ENCODE data around the gene KCTD15. TPM values are rescaled to one million over a fixed set of nuclear protein-coding genes. Genes with fewer than 3 reads are reported as not detected.
A peak's percentile ranks its signal among the peaks of the same experiment; 100 is the strongest.

The KCTD15 gene
- total and polyA plus RNA-seq, 2 donors (not counting 1 experiment from before 2014, with no cell fraction given), result 0.54 to 0.81 TPM

DNA sequence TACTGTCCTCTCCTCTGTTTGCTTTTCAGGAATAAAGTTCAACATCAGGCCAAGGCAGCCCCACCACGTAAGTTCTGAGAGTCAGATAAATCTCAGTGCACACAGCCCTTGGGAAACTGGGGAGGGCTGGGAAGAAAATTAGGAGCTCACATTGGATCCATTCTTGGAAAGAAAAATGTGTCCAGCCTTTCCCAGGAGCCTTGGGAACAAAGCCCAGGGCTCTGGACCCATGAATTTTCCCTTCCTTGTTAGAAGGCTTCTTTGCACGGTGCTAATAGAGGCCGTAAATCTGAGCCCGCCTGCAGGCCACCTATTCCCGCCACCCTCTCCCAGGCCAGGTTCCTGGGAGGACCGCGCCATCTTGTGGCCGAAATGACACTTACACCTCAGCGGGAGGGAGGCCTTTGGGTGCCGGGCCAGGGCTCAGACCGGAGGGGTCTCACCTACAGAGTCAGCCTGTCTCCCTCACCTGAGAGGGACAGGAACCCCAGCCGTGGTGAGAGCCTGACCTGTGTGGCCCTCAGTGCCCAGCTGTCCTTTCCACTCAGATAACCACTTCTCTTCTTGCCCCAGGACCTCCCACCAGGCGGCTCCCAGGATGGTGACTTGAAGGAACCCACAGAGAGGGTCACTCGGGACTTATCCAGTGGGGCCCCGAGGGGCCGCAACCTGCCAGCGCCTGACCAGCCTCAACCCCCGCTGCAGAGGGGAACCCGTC, 25.1 kb upstream of the KCTD15 start:
- Histone ChIP-seq H3K27me3 (replicated peaks in 1 of 4; ENCODE audit: control extremely low read depth in 1 of 4, control insufficient read depth in 3 of 4, insufficient read depth in 4 of 4, low read length in 3 of 4) (no peaks in the 10 kb centered on the region), H3K79me2 (ENCODE audit: control insufficient read depth, insufficient read depth, low read length) (no peaks in the 10 kb centered on the region), H3K36me3 (replicated peaks in 1 of 2; ENCODE audit: control extremely low read depth in 1 of 2, control insufficient read depth in 1 of 2, extremely low read depth in 1 of 2, insufficient read depth in 2 of 2, low read length in 1 of 2) (no peaks in the 10 kb centered on the region), H3K4me1 (ENCODE audit: control insufficient read depth in 2 of 2, insufficient read depth in 2 of 2, low read length in 2 of 2) (no peaks in the 10 kb centered on the region), H4K20me1 (ENCODE audit: control insufficient read depth, insufficient read depth, low read length, poor library complexity, severe bottlenecking) (no peaks in the 10 kb centered on the region), H2AFZ (ENCODE audit: insufficient read depth, low read depth, low read length, poor library complexity, severe bottlenecking) (no peak overlapping the region), H3K4me3 (ENCODE audit: control extremely low read depth in 1 of 5, extremely low read depth in 1 of 5, insufficient read depth in 1 of 5, low read depth in 2 of 5, low read length in 4 of 5) (no peak overlapping the region), H3K9ac (ENCODE audit: low read length) (no peak overlapping the region), H3K4me2 (replicated peaks; ENCODE audit: low read depth, low read length, poor library complexity, severe bottlenecking) (no peak overlapping the region), H3K27ac (ENCODE audit: low read length in 2 of 2) (no peak overlapping the region), H3K9me3 (ENCODE audit: control extremely low read depth in 1 of 3, control insufficient read depth in 2 of 3, insufficient read depth in 1 of 3, low read length in 2 of 3) (peaks cover 0 to 8% (median 0%) of the 10 kb centered on the region in 3 donors)
- peak; percentile 56 for ATAC-seq (ENCODE audit: low read depth)
- Mint-ChIP-seq H3K4me3 (no peak overlapping the region), H3K27ac (no peak overlapping the region), H3K27me3 (peaks cover 29% of the 10 kb centered on the region), H3K9me3 (ENCODE audit: insufficient read depth) (no peaks in the 10 kb centered on the region), H3K4me1 (no peaks in the 10 kb centered on the region)
- ChIA-PET POLR2A (no interaction called here), CTCF (interaction anchor here (1.9 kb wide), 1 partner anchor 341 kb away, joined by 5 read pairs; no protein-coding TSS in a partner anchor)
- intact Hi-C loops (cut with micrococcal nuclease), result no loop called here
- WGBS (ENCODE audit: insufficient coverage), result 32% methylated on average over 18 of the region's 19 CpGs
- DNase-seq, result peak; percentile 60
- no peak for TF ChIP-seq EZH2 (IDR thresholded peaks at IDR 0.05; ENCODE audit: borderline replicate concordance, insufficient read depth, low read depth, low read length, poor library complexity, severe bottlenecking)
- TF ChIP-seq, protein P1, sequence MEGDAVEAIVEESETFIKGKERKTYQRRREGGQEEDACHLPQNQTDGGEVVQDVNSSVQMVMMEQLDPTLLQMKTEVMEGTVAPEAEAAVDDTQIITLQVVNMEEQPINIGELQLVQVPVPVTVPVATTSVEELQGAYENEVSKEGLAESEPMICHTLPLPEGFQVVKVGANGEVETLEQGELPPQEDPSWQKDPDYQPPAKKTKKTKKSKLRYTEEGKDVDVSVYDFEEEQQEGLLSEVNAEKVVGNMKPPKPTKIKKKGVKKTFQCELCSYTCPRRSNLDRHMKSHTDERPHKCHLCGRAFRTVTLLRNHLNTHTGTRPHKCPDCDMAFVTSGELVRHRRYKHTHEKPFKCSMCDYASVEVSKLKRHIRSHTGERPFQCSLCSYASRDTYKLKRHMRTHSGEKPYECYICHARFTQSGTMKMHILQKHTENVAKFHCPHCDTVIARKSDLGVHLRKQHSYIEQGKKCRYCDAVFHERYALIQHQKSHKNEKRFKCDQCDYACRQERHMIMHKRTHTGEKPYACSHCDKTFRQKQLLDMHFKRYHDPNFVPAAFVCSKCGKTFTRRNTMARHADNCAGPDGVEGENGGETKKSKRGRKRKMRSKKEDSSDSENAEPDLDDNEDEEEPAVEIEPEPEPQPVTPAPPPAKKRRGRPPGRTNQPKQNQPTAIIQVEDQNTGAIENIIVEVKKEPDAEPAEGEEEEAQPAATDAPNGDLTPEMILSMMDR (IDR thresholded peaks at IDR 0.05), result peak; percentile 68

DNA sequence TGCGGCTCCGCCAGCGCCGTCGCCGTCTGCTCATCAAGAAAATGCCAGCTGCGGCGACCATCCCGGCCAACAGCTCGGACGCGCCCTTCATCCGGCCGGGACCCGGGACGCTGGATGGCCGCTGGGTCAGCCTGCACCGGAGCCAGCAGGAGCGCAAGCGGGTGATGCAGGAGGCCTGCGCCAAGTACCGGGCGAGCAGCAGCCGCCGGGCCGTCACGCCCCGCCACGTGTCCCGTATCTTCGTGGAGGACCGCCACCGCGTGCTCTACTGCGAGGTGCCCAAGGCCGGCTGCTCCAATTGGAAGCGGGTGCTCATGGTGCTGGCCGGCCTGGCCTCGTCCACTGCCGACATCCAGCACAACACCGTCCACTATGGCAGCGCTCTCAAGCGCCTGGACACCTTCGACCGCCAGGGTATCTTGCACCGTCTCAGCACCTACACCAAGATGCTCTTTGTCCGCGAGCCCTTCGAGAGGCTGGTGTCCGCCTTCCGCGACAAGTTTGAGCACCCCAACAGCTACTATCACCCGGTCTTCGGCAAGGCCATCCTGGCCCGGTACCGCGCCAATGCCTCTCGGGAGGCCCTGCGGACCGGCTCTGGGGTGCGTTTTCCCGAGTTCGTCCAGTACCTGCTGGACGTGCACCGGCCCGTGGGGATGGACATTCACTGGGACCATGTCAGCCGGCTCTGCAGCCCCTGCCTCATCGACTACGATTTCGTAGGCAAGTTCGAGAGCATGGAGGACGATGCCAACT, 24.4 kb upstream of the KCTD15 start:
- H3K9me3 ChIP-seq (ENCODE audit: control extremely low read depth in 1 of 3, control insufficient read depth in 2 of 3, insufficient read depth in 1 of 3, low read length in 2 of 3), result peaks cover 0 to 8% (median 0%) of the 10 kb centered on the region in 3 donors
- intact Hi-C loops (cut with micrococcal nuclease), result no loop called here
- DNase-seq, result no peak
- H3K9ac ChIP-seq (ENCODE audit: low read length), result no peak overlapping the region
- H3K27ac ChIP-seq (ENCODE audit: low read length in 2 of 2), result no peak overlapping the region
- no peak overlapping the region for H2AFZ ChIP-seq (ENCODE audit: insufficient read depth, low read depth, low read length, poor library complexity, severe bottlenecking)
- Mint-ChIP-seq H3K4me1 (no peaks in the 10 kb centered on the region), H3K4me3 (no peak overlapping the region), H3K27me3 (peaks cover 29% of the 10 kb centered on the region), H3K9me3 (ENCODE audit: insufficient read depth) (no peaks in the 10 kb centered on the region), H3K27ac (no peak overlapping the region)
- H4K20me1 ChIP-seq (ENCODE audit: control insufficient read depth, insufficient read depth, low read length, poor library complexity, severe bottlenecking), result no peaks in the 10 kb centered on the region
- no peaks in the 10 kb centered on the region for H3K36me3 ChIP-seq (replicated peaks in 1 of 2; ENCODE audit: control extremely low read depth in 1 of 2, control insufficient read depth in 1 of 2, extremely low read depth in 1 of 2, insufficient read depth in 2 of 2, low read length in 1 of 2)
- POLR2A ChIA-PET, result no interaction called here
- no peak overlapping the region for H3K4me2 ChIP-seq (replicated peaks; ENCODE audit: low read depth, low read length, poor library complexity, severe bottlenecking)
- no peaks in the 10 kb centered on the region for H3K4me1 ChIP-seq (ENCODE audit: control insufficient read depth in 2 of 2, insufficient read depth in 2 of 2, low read length in 2 of 2)
- CTCF ChIA-PET, result interaction anchor here (1.9 kb wide), 1 partner anchor 342 kb away, joined by 5 read pairs; no protein-coding TSS in a partner anchor
- TF ChIP-seq EZH2 (IDR thresholded peaks at IDR 0.05; ENCODE audit: borderline replicate concordance, insufficient read depth, low read depth, low read length, poor library complexity, severe bottlenecking), result no peak
- TF ChIP-seq, protein P1 (IDR thresholded peaks at IDR 0.05), result no peak
- whole genome bisulfite sequencing (ENCODE audit: insufficient coverage), result 94% methylated on average over 72 of the region's 72 CpGs
- ATAC-seq (ENCODE audit: low read depth), result no peak
- H3K79me2 ChIP-seq (ENCODE audit: control insufficient read depth, insufficient read depth, low read length), result no peaks in the 10 kb centered on the region
- H3K4me3 ChIP-seq (ENCODE audit: control extremely low read depth in 1 of 5, extremely low read depth in 1 of 5, insufficient read depth in 1 of 5, low read depth in 2 of 5, low read length in 4 of 5), result no peak overlapping the region
- peaks cover 0 to 5% (median 0%) of the 10 kb centered on the region in 4 experiments for H3K27me3 ChIP-seq (replicated peaks in 1 of 4; ENCODE audit: control extremely low read depth in 1 of 4, control insufficient read depth in 3 of 4, insufficient read depth in 4 of 4, low read length in 3 of 4)
